ENCODE data around the gene TRIM2. TPM values are rescaled to one million over a fixed set of nuclear protein-coding genes. Genes with fewer than 3 reads are reported as not detected.

The TRIM2 gene
- total and polyA plus RNA-seq, 10 of the 15 experiments (the other 5 are each of a cell fraction or from before 2014, with no cell fraction given) = 0.06 to 0.19 (median 0.15) TPM; not detected in 3

DNA sequence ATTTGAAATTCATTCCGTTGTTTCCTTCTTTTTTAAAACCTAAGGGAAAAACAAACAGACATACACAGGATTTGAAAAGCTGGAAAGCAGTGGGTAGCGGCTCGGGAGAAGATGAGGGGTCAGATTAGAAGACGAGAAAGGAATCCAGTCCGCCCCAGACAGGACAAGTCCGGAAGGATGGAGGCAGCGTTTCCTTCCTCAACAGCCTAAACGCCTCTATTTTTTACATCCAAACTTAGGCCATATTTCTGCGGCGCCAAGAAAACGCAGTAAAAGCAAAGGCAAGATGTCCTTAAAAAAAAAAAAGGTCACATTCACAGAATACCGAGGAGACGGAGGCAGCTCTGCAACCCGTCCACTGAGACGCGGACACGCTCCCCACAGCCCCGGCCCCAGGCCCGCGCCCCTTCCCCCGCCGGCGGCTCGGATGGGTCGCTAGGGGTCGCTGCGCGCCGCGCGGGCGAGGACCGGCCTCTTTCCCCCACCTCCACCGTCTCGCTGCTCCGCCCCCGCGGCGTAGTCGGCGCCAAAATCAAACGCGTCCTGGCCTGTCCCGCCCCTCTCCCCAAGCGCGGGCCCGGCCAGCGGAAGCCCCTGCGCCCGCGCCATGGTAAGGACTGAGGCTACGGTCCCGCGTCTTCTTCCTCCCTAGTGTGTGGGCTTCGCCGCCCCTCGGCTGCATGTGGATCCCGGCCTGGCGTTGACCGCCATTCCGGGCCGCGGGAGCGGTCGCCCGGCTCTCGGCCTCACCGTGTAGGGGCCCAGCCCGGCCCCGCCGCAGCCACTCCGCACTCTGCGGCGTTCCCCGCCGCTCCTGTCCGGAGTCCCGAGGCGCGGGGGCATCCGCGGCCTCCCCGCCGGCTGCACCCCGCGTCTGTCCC is 140.1 kb downstream of the TRIM2 start, which contains the start of gene MND1 (continued):
- TF ChIP-seq FOXM1 (IDR thresholded peaks at IDR 0.05; ENCODE audit: low read depth, low read length) (peak; percentile 66; the same call in 1 of the 2 replicates), MTA2 (IDR thresholded peaks at IDR 0.05; ENCODE audit: low read depth) (no peak), DPF2 (IDR thresholded peaks at IDR 0.05) (peak; percentile 72; the same call in 1 of the 2 replicates), EP300 (IDR thresholded peaks at IDR 0.05; ENCODE audit: borderline replicate concordance in 1 of 2, control insufficient read depth in 1 of 2, low read depth in 2 of 2, low read length in 2 of 2) (no peak), BHLHE40 (IDR thresholded peaks at IDR 0.05; ENCODE audit: borderline replicate concordance in 1 of 2, low read depth in 2 of 2, low read length in 1 of 2) (no peak), LARP7 (IDR thresholded peaks at IDR 0.05) (0 out of 2 replicates have a peak, but pooled peaks have one; percentile 58), NBN (IDR thresholded peaks at IDR 0.05) (no peak), GABPA (IDR thresholded peaks at IDR 0.05; ENCODE audit: low read depth) (no peak), YY1 (IDR thresholded peaks at IDR 0.05; ENCODE audit: low read depth, low read length) (peak; percentile 57), MEF2A (IDR thresholded peaks at IDR 0.05; ENCODE audit: insufficient read depth, low read depth, low read length) (0 out of 2 replicates have a peak, but pooled peaks have one; percentile 37), POLR2A (IDR thresholded peaks at IDR 0.05; ENCODE audit: low read depth, low read length) (peak; percentile 87), MYB (IDR thresholded peaks at IDR 0.05; ENCODE audit: borderline replicate concordance, low read depth, low read length) (no peak), NR2F1 (conservative IDR thresholded peaks at IDR 0.05) (no peak), NFYA (IDR thresholded peaks at IDR 0.05; ENCODE audit: borderline replicate concordance, low read depth, low read length) (no peak), ESRRA (IDR thresholded peaks at IDR 0.05; ENCODE audit: low read length) (no peak)
- TF ChIP-seq, protein P1, sequence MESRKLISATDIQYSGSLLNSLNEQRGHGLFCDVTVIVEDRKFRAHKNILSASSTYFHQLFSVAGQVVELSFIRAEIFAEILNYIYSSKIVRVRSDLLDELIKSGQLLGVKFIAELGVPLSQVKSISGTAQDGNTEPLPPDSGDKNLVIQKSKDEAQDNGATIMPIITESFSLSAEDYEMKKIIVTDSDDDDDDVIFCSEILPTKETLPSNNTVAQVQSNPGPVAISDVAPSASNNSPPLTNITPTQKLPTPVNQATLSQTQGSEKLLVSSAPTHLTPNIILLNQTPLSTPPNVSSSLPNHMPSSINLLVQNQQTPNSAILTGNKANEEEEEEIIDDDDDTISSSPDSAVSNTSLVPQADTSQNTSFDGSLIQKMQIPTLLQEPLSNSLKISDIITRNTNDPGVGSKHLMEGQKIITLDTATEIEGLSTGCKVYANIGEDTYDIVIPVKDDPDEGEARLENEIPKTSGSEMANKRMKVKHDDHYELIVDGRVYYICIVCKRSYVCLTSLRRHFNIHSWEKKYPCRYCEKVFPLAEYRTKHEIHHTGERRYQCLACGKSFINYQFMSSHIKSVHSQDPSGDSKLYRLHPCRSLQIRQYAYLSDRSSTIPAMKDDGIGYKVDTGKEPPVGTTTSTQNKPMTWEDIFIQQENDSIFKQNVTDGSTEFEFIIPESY (IDR thresholded peaks at IDR 0.05) = no peak
- TF ChIP-seq, protein P2, sequence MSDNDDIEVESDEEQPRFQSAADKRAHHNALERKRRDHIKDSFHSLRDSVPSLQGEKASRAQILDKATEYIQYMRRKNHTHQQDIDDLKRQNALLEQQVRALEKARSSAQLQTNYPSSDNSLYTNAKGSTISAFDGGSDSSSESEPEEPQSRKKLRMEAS (IDR thresholded peaks at IDR 0.05; ENCODE audit: low read depth, low read length) = no peak
- TF ChIP-seq, protein P3, sequence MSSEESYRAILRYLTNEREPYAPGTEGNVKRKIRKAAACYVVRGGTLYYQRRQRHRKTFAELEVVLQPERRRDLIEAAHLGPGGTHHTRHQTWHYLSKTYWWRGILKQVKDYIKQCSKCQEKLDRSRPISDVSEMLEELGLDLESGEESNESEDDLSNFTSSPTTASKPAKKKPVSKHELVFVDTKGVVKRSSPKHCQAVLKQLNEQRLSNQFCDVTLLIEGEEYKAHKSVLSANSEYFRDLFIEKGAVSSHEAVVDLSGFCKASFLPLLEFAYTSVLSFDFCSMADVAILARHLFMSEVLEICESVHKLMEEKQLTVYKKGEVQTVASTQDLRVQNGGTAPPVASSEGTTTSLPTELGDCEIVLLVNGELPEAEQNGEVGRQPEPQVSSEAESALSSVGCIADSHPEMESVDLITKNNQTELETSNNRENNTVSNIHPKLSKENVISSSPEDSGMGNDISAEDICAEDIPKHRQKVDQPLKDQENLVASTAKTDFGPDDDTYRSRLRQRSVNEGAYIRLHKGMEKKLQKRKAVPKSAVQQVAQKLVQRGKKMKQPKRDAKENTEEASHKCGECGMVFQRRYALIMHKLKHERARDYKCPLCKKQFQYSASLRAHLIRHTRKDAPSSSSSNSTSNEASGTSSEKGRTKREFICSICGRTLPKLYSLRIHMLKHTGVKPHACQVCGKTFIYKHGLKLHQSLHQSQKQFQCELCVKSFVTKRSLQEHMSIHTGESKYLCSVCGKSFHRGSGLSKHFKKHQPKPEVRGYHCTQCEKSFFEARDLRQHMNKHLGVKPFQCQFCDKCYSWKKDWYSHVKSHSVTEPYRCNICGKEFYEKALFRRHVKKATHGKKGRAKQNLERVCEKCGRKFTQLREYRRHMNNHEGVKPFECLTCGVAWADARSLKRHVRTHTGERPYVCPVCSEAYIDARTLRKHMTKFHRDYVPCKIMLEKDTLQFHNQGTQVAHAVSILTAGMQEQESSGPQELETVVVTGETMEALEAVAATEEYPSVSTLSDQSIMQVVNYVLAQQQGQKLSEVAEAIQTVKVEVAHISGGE (CRISPR knock-in tag; IDR thresholded peaks at IDR 0.05) = no peak
- TF ChIP-seq, protein P4, sequence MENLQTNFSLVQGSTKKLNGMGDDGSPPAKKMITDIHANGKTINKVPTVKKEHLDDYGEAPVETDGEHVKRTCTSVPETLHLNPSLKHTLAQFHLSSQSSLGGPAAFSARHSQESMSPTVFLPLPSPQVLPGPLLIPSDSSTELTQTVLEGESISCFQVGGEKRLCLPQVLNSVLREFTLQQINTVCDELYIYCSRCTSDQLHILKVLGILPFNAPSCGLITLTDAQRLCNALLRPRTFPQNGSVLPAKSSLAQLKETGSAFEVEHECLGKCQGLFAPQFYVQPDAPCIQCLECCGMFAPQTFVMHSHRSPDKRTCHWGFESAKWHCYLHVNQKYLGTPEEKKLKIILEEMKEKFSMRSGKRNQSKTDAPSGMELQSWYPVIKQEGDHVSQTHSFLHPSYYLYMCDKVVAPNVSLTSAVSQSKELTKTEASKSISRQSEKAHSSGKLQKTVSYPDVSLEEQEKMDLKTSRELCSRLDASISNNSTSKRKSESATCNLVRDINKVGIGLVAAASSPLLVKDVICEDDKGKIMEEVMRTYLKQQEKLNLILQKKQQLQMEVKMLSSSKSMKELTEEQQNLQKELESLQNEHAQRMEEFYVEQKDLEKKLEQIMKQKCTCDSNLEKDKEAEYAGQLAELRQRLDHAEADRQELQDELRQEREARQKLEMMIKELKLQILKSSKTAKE (IDR thresholded peaks at IDR 0.05; ENCODE audit: low read depth, poor library complexity, severe bottlenecking) = no peak
